ENCODE results near the gene SLC22A3.

GRCh38 chr6:160429620-160429895, 81.4 kb downstream of the SLC22A3 start:
- TF ChIP-seq CTCF (IDR thresholded peaks at IDR 0.05): no peak
- no peak for TF ChIP-seq POLR2A (IDR thresholded peaks at IDR 0.05)
